Esophagus (tissue), 2 donors: ENCODE results near the gene UGT2B7. TPM values are rescaled to one million over a fixed set of nuclear protein-coding genes. Genes with fewer than 3 reads are reported as not detected.

Source experiments
- H3K27ac ChIP-seq, 2 donors: one replicate each; pipeline ENCODE4 v1.5.1; 2013; ENCODE audit warnings: low read depth in 2 of 2, mild to moderate bottlenecking in 2 of 2, inconsistent platforms in 1 of 2, low read length in 1 of 2, moderate library complexity in 1 of 2
- H3K27me3 ChIP-seq, 2 donors: one replicate each; pipeline ENCODE4 v1.6.1; 2013; ENCODE audit warnings: low read length in 2 of 2, control low read depth in 1 of 2, mild to moderate bottlenecking in 1 of 2; ENCODE audit not compliant: insufficient read depth in 2 of 2, control insufficient read depth in 1 of 2
- H3K36me3 ChIP-seq, 2 donors: one replicate each; pipeline ENCODE4 v1.6.1; 2013; ENCODE audit warnings: low read length in 1 of 2; ENCODE audit not compliant: control insufficient read depth in 2 of 2, insufficient read depth in 2 of 2
- H3K4me1 ChIP-seq, 2 donors: one replicate each; pipeline ENCODE4 v1.6.1; 2013; ENCODE audit warnings: low read length in 1 of 2; ENCODE audit not compliant: control insufficient read depth in 2 of 2, insufficient read depth in 2 of 2
- H3K4me3 ChIP-seq, 2 donors: one replicate each; pipeline ENCODE4 v1.5.1; 2013; ENCODE audit warnings: low read length in 2 of 2, mild to moderate bottlenecking in 2 of 2, low read depth in 1 of 2, moderate library complexity in 1 of 2
- H3K9me3 ChIP-seq, 2 donors: one replicate each; pipeline ENCODE4 v1.6.1; 2013; ENCODE audit warnings: mild to moderate bottlenecking in 2 of 2, low read depth in 1 of 2, low read length in 1 of 2, moderate library complexity in 1 of 2; ENCODE audit not compliant: control insufficient read depth in 2 of 2, insufficient read depth in 1 of 2
- WGBS, 2 donors: extraction: QIAGEN DNeasy Blood & Tissue Kit; methylation state at CpG; one replicate each; pipeline ENCODE4 v1.1.7; 2013; 5-methylcytosine and 5-hydroxymethylcytosine counted together
- polyA plus RNA-seq, 2 donors: library from polyadenylated mRNA; stranded (reverse); fragments of 200-250 nt; gene quantifications; one replicate each; pipeline ENCODE4 v1.2.3, GENCODE V29; 2013
- donor health status: healthy with polysubstance abuse.
- donor health status: Bipolar disorder and iron deficiency.

Gene UGT2B7
- polyA plus RNA-seq, 2 donors, result 0.05 TPM; not detected in 1

DNA sequence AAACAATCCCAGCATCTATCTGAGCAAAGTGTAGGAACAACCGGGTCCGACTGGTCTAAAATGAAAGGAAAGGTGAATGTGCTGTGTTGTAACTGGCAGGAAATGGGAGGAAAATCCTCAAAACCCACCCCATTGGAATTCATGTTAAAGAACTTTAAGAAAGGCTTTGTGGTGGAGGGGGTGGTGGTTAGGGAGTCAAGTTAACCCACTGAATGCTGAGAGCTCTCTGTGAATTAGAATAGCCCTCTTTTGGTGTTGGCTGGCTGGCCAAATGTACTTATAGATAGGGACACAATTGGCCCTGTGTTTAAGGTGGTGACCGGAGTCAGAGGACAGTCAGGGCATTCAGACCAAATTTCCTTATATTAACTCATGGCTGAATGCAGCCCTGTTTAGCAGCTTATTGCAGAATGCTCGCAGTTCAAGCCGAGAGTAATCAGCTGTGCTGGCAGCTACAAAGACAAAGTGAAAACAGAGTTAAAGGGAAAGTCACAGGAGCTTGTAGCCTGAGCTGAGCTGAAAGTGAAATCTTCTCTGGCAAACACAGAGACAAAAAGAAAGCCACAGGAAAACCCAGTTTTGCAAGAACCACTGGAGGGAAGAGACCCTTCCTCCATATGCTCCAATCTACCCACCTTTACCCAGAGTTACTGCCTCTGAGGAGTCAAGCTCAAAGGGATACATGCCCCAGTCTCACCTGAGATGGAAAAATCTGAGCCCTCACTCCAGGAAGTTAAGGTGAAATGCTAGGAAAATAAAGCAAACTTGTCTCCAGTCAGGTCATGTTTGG lies 38.5 kb upstream of the UGT2B7 start:
- no peaks in the 10 kb centered on the region for H3K9me3 ChIP-seq
- H3K27ac ChIP-seq, result peak overlapping the region; percentile 12 to 24
- no peaks in the 10 kb centered on the region for H3K4me1 ChIP-seq
- no peak overlapping the region for H3K4me3 ChIP-seq
- H3K36me3 ChIP-seq, result no peaks in the 10 kb centered on the region
- no peaks in the 10 kb centered on the region for H3K27me3 ChIP-seq
- WGBS, 2 donors, result 35 to 43% methylated on average over 5 of the region's 5 CpGs

DNA sequence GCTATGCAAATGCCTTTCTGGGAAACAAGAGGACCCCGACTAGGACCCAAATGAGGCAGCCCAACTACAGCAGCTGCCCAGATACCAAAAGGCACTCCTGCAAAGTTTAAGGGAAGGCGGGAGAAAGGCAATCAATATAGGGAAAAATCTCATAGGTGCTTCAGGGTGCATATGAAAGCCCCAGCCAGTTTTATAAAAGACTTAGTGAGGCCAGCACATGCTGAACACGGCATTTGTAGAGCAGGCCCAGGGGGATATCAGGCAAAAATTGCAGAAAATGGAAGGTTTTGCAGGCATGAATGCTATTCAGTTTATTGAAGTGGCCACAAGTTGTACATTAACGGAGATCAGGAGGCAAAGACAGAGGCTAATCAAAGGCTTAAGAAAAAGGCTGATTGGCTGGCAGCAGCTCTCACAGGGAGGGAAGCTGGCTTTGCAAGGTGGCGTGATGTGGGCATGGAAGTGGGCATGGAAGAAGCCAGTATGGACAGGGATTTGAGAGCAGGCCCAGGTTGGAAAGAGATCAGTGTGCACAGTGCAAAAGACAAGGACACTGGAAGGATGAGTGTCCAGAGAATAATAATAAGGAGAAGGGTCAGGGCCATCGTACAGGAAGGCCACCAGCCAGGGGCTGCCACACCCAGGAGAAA lies 37.7 kb upstream of the UGT2B7 start:
- WGBS, 2 donors, result 59 to 74% methylated on average over 6 of the region's 6 CpGs
- Histone ChIP-seq H3K36me3 (no peaks in the 10 kb centered on the region), H3K4me1 (no peaks in the 10 kb centered on the region), H3K27ac (no peak overlapping the region), H3K27me3 (no peaks in the 10 kb centered on the region), H3K4me3 (no peak overlapping the region), H3K9me3 (no peaks in the 10 kb centered on the region)

DNA sequence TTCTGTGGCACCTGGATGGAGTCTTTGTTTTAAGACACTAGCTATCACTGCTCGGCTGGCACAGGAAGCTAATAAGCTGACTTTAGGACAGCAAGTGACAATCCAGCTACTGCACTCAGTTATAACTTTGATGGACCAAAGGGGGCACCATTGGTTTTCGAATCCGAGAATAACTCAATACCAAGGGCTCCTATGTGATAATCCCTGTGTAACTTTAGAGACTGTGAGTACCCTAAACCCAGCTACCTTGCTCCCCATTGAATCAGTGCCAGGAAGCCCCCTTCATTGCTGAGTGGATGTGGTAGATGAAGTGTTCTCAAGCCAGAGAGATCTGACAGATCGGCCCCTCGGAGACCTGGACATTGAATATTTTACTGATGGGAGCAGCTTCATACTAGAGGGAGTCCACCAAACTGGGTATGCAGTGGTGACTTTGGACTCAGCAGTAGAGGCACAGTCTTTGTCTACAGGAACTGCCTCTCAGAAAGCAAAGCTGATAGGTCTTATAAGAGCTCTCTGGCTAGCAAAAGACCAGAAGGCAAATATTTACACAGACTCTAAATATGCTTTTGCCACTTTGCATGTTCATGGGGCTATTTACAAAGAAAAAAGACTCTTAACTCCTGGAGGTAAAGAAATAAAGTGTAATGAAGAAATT lies 35.5 kb upstream of the UGT2B7 start:
- no peak overlapping the region for H3K4me3 ChIP-seq
- no peaks in the 10 kb centered on the region for H3K27me3 ChIP-seq
- H3K9me3 ChIP-seq, result no peaks in the 10 kb centered on the region
- H3K36me3 ChIP-seq, result no peaks in the 10 kb centered on the region
- no peaks in the 10 kb centered on the region for H3K4me1 ChIP-seq
- H3K27ac ChIP-seq, result no peak overlapping the region
- WGBS, 2 donors, result 75 to 79% methylated on average over 5 of the region's 5 CpGs

DNA sequence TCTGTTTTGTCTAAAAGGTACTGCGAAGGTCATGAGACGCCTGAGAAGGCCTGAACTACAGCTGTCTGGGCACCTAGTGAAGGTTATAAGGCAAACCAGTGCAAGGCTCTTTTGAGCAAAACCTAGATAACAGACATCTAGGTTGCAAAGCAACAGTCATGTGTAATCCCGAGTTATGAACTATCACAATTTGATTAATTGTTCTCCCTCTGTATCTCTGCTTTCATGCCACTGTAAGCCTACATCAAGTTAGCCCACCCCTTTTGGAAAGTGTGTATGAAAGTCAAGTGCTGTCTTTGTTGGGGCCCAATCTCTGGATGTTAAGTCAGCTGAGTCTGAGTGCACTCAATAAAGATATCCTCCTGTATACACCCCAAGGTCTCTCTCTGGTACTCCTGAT lies 31.9 kb upstream of the UGT2B7 start:
- H3K9me3 ChIP-seq, result no peaks in the 10 kb centered on the region
- no peak overlapping the region for H3K27ac ChIP-seq
- H3K27me3 ChIP-seq, result no peaks in the 10 kb centered on the region
- H3K36me3 ChIP-seq, result no peaks in the 10 kb centered on the region
- H3K4me1 ChIP-seq, result no peaks in the 10 kb centered on the region
- 77 to 80% methylated on average over 3 of the region's 3 CpGs for WGBS, 2 donors
- no peak overlapping the region for H3K4me3 ChIP-seq

DNA sequence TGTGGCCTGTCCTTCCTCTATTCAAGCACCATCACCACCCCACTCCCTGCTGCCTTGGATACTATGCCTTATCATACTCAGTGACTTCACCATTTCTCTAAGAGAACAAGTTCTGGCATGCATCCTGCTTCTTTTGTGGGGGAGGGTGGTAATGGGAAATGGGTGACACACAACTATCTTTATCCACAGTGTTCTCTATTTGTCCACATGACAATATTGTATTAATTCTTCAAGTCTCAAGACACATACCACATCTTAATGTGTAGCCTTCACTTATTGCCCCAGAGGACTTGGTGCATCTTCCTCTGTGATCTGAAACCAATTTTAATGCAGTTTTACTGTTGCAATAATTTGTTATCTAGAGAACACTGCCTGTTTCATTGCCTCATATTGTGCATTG lies 29.3 kb upstream of the UGT2B7 start:
- H3K27me3 ChIP-seq, result no peaks in the 10 kb centered on the region
- H3K27ac ChIP-seq, result no peak overlapping the region
- H3K4me3 ChIP-seq, result no peak overlapping the region
- H3K36me3 ChIP-seq, result no peaks in the 10 kb centered on the region
- H3K4me1 ChIP-seq, result no peaks in the 10 kb centered on the region
- H3K9me3 ChIP-seq, result no peaks in the 10 kb centered on the region

DNA sequence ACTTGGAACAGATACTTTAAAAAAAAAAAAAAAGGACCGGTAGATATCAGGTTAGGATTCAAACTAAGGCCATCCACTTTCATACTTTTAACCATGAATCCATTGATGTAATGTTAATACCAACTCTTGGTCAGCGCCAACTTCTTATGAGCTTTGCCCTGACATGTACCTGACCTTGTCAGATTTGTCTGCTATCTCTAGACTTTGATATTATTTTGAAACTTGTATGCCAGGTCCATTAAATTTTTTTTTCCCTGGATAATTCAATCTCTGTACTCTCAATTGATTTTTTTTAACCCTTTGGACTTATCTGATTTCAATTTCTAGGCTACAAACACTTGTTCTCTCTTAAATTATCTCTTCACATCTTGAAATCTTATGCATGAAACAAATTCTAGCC lies 27.2 kb upstream of the UGT2B7 start:
- whole genome bisulfite sequencing, 2 donors, result 28 to 40% methylated on average over 2 of the region's 2 CpGs
- no peaks in the 10 kb centered on the region for H3K27me3 ChIP-seq
- no peaks in the 10 kb centered on the region for H3K36me3 ChIP-seq
- H3K27ac ChIP-seq, result no peak overlapping the region
- H3K9me3 ChIP-seq, result no peaks in the 10 kb centered on the region
- no peak overlapping the region for H3K4me3 ChIP-seq
- H3K4me1 ChIP-seq, result no peaks in the 10 kb centered on the region

DNA sequence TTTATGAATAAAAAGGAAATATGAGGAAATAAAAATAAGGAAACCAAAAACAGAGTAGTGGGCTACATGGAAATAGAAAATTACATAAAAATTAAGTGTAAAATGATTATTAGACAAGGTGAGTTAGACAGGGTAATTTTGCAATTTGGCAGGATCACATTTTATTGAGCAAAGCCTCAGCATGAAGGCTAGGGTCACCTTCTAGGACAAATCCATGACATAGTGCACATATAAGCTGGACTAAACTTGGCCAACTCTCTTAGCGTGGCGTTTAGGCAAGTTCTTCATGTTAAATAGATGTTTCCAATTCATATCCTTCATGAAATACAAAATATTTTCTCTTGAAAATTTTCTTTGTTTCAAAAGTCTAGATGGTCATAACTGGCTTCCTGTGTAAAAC lies 25.7 kb upstream of the UGT2B7 start:
- Histone ChIP-seq H3K9me3 (no peaks in the 10 kb centered on the region), H3K27ac (no peak overlapping the region), H3K27me3 (no peaks in the 10 kb centered on the region), H3K4me1 (no peaks in the 10 kb centered on the region), H3K36me3 (no peaks in the 10 kb centered on the region), H3K4me3 (no peak overlapping the region)
- 46 to 52% methylated on average over 2 of the region's 2 CpGs for WGBS, 2 donors

DNA sequence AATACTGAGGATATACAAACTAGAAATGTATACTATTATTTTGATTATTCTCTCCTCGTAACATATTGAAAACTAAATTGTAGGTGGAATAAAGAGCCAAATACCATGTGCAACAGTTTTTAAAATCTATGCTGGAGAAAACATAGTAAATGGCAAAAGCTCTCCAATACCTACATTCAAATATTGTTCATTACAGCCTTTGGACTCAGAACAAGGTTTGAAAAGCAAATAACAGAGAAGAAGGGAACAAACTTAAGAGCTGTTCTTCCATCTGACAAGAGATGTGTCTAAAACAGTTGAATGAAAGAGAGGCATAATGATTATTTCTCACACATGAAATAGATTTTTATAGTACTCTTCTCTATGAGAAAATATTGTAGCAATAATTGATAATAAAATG lies 25.0 kb upstream of the UGT2B7 start:
- H3K9me3 ChIP-seq, result no peaks in the 10 kb centered on the region
- 87 to 91% methylated on average over 1 of the region's 1 CpG for WGBS, 2 donors
- no peak overlapping the region for H3K4me3 ChIP-seq
- no peaks in the 10 kb centered on the region for H3K4me1 ChIP-seq
- H3K36me3 ChIP-seq, result no peaks in the 10 kb centered on the region
- no peaks in the 10 kb centered on the region for H3K27me3 ChIP-seq
- no peak overlapping the region for H3K27ac ChIP-seq

DNA sequence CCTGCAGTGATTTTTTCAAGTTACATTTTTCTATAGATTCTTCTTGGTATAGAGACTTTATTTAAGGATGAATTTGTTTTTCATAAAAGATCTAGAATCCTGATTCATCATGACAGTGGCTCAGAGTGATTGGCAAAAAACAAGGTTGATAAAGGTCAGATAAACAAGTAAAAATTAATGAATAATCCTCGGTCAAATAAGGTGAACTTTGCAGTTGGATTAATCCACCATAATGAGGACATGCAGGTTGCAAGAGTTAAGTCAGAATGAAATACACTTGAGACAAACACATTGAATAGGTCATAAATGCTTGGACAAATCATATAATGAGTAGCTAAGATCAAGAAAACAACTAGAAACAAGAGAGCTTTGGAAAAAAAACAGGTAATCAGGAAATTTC lies 22.9 kb upstream of the UGT2B7 start:
- Histone ChIP-seq H3K27me3 (no peaks in the 10 kb centered on the region), H3K9me3 (no peaks in the 10 kb centered on the region), H3K4me3 (no peak overlapping the region), H3K27ac (no peak overlapping the region), H3K4me1 (no peaks in the 10 kb centered on the region), H3K36me3 (no peaks in the 10 kb centered on the region)
- 78 to 84% methylated on average over 1 of the region's 1 CpG for WGBS, 2 donors
